H1 (cell line): ENCODE results near the gene CSNK1D. TPM values are rescaled to one million over a fixed set of nuclear protein-coding genes. Genes with fewer than 3 reads are reported as not detected.

ENCODE experiments used
- BCL11A ChIP-seq, 2 experiments: IDR thresholded peaks; one replicate each; pipeline ENCODE4 v1.6.1; 2011; ENCODE audit warnings: low read depth in 2 of 2, low read length in 2 of 2, mild to moderate bottlenecking in 2 of 2
- EP300 ChIP-seq, 2 experiments: IDR thresholded peaks; 1 replicate in 1 of 2; 2 replicates in 1 of 2; pipeline ENCODE4 v1.6.1; 2011 to 2012; ENCODE audit warnings: low read depth in 2 of 2, low read length in 2 of 2, mild to moderate bottlenecking in 2 of 2, borderline replicate concordance in 1 of 2, inconsistent platforms in 1 of 2, moderate library complexity in 1 of 2
- FOSL1 ChIP-seq: IDR thresholded peaks from 2 replicates; pipeline ENCODE4 v1.6.1; 2011; ENCODE audit warnings: mild to moderate bottlenecking, low read depth, low read length, moderate library complexity; ENCODE audit not compliant: insufficient read depth
- polyA plus RNA-seq, 7 experiments: library from polyadenylated mRNA; depleted of rRNA in 3 of 7; stranded (reverse) in 5 of 7; unstranded in 2 of 7; fragments of >200 nt in 5 of 7; fragments of 200-250 nt in 2 of 7; gene quantifications; 1 replicate in 5 of 7; 2 replicates in 1 of 7; 4 replicates in 1 of 7; pipeline versions ENCODE4 v1.2.1 to v1.2.3, GENCODE V29; 2011 to 2013; ENCODE audit warnings: missing spikeins in 2 of 7, mixed read lengths in 2 of 7
- total RNA-seq: library from RNA; stranded (reverse); fragmentation: NEBNext Ultra II Directional; extraction: Animal tissue kit (Norgen Biotek cat#: 25700); gene quantifications from 2 replicates; pipeline ENCODE4 v1.2.1, GENCODE V29; 2021

The CSNK1D gene
- total and polyA plus RNA-seq, 2 of the 8 experiments (the other 6 are each of a cell fraction or from before 2014, with no cell fraction given), result 73.5 to 103 TPM

DNA sequence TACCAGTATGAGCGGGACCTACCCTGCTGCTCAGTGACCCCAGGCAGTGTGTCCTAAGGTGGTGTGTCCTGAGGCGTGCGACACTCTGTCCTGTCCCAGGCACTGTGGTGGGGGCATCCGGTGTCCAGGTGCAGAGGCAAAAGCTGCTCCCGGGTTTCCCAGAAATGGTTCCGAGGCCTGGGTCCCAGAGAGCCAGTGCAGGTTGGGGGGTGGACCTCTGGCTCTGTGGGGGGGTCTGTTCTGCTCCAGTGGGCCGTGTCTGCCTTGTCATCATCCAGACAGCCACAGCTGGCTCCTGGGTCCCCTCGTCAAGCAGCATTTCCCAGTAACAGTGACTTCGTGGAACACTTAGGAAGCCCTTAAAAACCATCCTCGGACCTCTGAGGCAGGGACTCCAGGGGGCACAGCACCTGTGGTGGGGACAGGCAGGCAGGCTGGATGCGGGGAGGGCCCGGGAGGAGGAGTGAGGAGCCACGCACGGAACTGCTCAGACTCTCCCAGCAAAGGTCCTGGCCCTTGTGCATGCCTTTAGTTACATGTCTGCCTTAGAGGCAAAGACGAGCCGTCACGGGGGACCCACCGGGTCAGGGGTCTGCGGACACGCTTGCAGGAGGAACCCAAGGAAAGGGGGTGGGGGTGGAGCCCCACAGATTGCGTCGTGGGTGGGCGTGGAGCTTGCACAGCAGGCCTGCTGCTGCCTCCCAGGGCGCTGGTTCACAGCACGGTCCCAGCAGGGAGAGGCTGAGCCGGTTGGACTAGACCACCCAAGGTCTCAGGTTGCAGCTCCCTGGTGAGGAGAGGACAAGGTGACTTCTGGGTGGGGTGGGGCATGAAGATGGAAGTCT, 39.1 kb downstream of the CSNK1D start (continued):
- TF ChIP-seq BCL11A (IDR thresholded peaks at IDR 0.05; ENCODE audit: low read depth in 2 of 2, low read length in 2 of 2) (no peak), EP300 (IDR thresholded peaks at IDR 0.05; ENCODE audit: borderline replicate concordance in 1 of 2, low read depth in 2 of 2, low read length in 2 of 2) (no peak), FOSL1 (no peak)
